ENCODE measurements around the gene LDB2. TPM values are rescaled to one million over a fixed set of nuclear protein-coding genes. Genes with fewer than 3 reads are reported as not detected.

LDB2 gene
- total and polyA plus RNA-seq, 2 donors (not counting 1 experiment from before 2014, with no cell fraction given): not detected

DNA sequence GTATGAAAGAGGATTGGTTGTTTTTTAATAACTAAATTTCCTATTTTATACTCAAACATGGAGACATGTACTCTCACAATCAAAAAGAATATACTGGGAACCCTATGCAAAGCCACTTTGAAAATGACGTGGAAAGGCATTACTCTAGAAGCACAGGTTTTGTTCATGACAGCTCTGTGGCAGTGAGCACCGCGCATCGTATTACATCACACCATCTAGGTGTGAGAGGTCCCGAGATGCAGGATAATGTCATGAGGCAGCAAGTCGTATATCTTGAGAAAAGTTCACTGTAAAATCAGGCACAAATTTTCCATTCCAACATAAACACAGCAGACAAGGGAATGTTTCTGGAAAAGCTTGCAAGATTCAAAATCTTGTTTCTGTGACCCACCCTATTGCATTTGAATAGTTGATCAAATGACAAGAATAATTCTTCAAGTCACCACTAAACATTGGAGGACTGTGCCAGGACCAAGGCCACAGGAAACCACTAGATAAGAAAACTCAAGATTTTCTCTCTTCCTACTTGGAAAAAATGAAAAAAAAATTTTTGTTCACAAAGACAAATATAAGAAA, 127.6 kb downstream of the LDB2 start:
- Histone ChIP-seq H3K79me2 (ENCODE audit: control insufficient read depth, insufficient read depth, low read length) (no peaks in the 10 kb centered on the region), H3K9ac (ENCODE audit: low read length) (no peak overlapping the region), H3K4me3 (ENCODE audit: control extremely low read depth in 1 of 5, extremely low read depth in 1 of 5, insufficient read depth in 1 of 5, low read depth in 2 of 5, low read length in 4 of 5) (no peak overlapping the region), H3K27ac (ENCODE audit: low read length in 2 of 2) (no peak overlapping the region), H4K20me1 (ENCODE audit: control insufficient read depth, insufficient read depth, low read length, poor library complexity, severe bottlenecking) (no peaks in the 10 kb centered on the region), H3K36me3 (replicated peaks in 1 of 2; ENCODE audit: control extremely low read depth in 1 of 2, control insufficient read depth in 1 of 2, extremely low read depth in 1 of 2, insufficient read depth in 2 of 2, low read length in 1 of 2) (no peaks in the 10 kb centered on the region), H3K27me3 (replicated peaks in 1 of 4; ENCODE audit: control extremely low read depth in 1 of 4, control insufficient read depth in 3 of 4, insufficient read depth in 4 of 4, low read length in 3 of 4) (no peaks in the 10 kb centered on the region), H3K4me2 (replicated peaks; ENCODE audit: low read depth, low read length, poor library complexity, severe bottlenecking) (no peak overlapping the region), H3K4me1 (ENCODE audit: control insufficient read depth in 2 of 2, insufficient read depth in 2 of 2, low read length in 2 of 2) (no peaks in the 10 kb centered on the region), H2AFZ (ENCODE audit: insufficient read depth, low read depth, low read length, poor library complexity, severe bottlenecking) (no peak overlapping the region), H3K9me3 (ENCODE audit: control extremely low read depth in 1 of 3, control insufficient read depth in 2 of 3, insufficient read depth in 1 of 3, low read length in 2 of 3) (no peaks in the 10 kb centered on the region)
- CTCF ChIA-PET: no interaction called here
- intact Hi-C loops (cut with micrococcal nuclease): no loop called here
- Mint-ChIP-seq H3K27me3 (no peaks in the 10 kb centered on the region), H3K4me3 (no peak overlapping the region), H3K9me3 (ENCODE audit: insufficient read depth) (no peaks in the 10 kb centered on the region), H3K4me1 (no peaks in the 10 kb centered on the region), H3K27ac (no peak overlapping the region)
- TF ChIP-seq, protein P1, sequence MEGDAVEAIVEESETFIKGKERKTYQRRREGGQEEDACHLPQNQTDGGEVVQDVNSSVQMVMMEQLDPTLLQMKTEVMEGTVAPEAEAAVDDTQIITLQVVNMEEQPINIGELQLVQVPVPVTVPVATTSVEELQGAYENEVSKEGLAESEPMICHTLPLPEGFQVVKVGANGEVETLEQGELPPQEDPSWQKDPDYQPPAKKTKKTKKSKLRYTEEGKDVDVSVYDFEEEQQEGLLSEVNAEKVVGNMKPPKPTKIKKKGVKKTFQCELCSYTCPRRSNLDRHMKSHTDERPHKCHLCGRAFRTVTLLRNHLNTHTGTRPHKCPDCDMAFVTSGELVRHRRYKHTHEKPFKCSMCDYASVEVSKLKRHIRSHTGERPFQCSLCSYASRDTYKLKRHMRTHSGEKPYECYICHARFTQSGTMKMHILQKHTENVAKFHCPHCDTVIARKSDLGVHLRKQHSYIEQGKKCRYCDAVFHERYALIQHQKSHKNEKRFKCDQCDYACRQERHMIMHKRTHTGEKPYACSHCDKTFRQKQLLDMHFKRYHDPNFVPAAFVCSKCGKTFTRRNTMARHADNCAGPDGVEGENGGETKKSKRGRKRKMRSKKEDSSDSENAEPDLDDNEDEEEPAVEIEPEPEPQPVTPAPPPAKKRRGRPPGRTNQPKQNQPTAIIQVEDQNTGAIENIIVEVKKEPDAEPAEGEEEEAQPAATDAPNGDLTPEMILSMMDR (IDR thresholded peaks at IDR 0.05): no peak
- no peak for TF ChIP-seq EZH2 (IDR thresholded peaks at IDR 0.05; ENCODE audit: borderline replicate concordance, insufficient read depth, low read depth, low read length, poor library complexity, severe bottlenecking)
- DNase-seq: no peak
- no CpG with 5 or more reads among the region's 6 CpGs for WGBS (ENCODE audit: insufficient coverage)
- no peak for ATAC-seq (ENCODE audit: low read depth)
- POLR2A ChIA-PET: no interaction called here

DNA sequence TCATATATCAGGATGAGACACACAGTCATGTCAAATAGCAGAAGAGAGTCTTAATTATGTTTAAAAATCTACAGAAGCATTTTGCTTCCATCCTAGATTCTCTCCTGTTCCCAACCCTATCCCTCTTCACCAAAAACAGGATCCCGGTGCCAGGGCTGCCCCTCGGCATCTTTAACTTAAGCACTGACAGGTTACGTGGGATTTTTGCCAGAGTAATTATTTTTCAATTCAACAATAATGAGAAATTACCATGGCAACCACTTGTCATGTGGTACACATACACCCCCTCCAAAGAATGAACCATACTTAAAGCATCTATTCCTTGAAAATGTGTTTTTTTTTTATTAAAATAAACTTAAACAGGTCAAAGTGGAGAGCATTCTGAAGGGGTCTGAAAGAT, 130.6 kb downstream of the LDB2 start:
- POLR2A ChIA-PET: no interaction called here
- no peaks in the 10 kb centered on the region for H3K27me3 Mint-ChIP-seq
- intact Hi-C loops (cut with micrococcal nuclease): no loop called here
- 84% methylated on average over 3 of the region's 3 CpGs for WGBS (ENCODE audit: insufficient coverage)
- TF ChIP-seq, protein P1 (IDR thresholded peaks at IDR 0.05): no peak
- H2AFZ ChIP-seq (ENCODE audit: insufficient read depth, low read depth, low read length, poor library complexity, severe bottlenecking): no peak overlapping the region
- no peak overlapping the region for H3K27ac ChIP-seq (ENCODE audit: low read length in 2 of 2)
- no peaks in the 10 kb centered on the region for H3K79me2 ChIP-seq (ENCODE audit: control insufficient read depth, insufficient read depth, low read length)
- CTCF ChIA-PET: no interaction called here
- no peak overlapping the region for H3K4me3 Mint-ChIP-seq
- H3K36me3 ChIP-seq (replicated peaks in 1 of 2; ENCODE audit: control extremely low read depth in 1 of 2, control insufficient read depth in 1 of 2, extremely low read depth in 1 of 2, insufficient read depth in 2 of 2, low read length in 1 of 2): no peaks in the 10 kb centered on the region
- no peak overlapping the region for H3K9ac ChIP-seq (ENCODE audit: low read length)
- no peak overlapping the region for H3K27ac Mint-ChIP-seq
- no peaks in the 10 kb centered on the region for H4K20me1 ChIP-seq (ENCODE audit: control insufficient read depth, insufficient read depth, low read length, poor library complexity, severe bottlenecking)
- no peaks in the 10 kb centered on the region for H3K4me1 ChIP-seq (ENCODE audit: control insufficient read depth in 2 of 2, insufficient read depth in 2 of 2, low read length in 2 of 2)
- H3K4me1 Mint-ChIP-seq: no peaks in the 10 kb centered on the region
- no peaks in the 10 kb centered on the region for H3K9me3 ChIP-seq (ENCODE audit: control extremely low read depth in 1 of 3, control insufficient read depth in 2 of 3, insufficient read depth in 1 of 3, low read length in 2 of 3)
- no peaks in the 10 kb centered on the region for H3K9me3 Mint-ChIP-seq (ENCODE audit: insufficient read depth)
- H3K4me3 ChIP-seq (ENCODE audit: control extremely low read depth in 1 of 5, extremely low read depth in 1 of 5, insufficient read depth in 1 of 5, low read depth in 2 of 5, low read length in 4 of 5): no peak overlapping the region
- no peak for DNase-seq
- no peaks in the 10 kb centered on the region for H3K27me3 ChIP-seq (replicated peaks in 1 of 4; ENCODE audit: control extremely low read depth in 1 of 4, control insufficient read depth in 3 of 4, insufficient read depth in 4 of 4, low read length in 3 of 4)
- no peak overlapping the region for H3K4me2 ChIP-seq (replicated peaks; ENCODE audit: low read depth, low read length, poor library complexity, severe bottlenecking)
- ATAC-seq (ENCODE audit: low read depth): no peak
